Brain pericyte (primary cell): ENCODE results near the gene SMG5.

Experiments used
- DNase-seq: peaks from one replicate; pipeline ENCODE4 v3.0.0-alpha.2; 2012; ENCODE audit warnings: low read depth, low spot score

SMG5 gene

DNA sequence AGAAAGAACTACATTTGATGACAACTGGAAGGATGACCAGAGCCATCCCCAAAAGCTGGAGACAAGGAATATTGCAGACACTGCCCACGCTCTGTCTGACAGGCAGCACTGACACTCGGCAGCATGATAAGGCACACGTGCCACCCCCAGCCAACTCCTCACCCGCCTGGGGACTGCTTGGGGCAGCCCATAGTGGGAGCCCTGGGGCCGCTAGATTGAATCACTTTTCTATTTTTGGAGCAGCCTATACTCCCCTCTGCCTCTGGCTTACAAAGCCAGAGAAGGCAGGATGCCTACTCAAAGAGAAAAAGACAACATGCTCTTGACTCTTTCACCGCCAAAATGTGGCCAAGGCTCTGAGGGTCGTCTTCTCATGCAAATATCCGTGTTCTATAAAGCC lies 1.3 kb downstream of the SMG5 start:
- DNase-seq: no peak

DNA sequence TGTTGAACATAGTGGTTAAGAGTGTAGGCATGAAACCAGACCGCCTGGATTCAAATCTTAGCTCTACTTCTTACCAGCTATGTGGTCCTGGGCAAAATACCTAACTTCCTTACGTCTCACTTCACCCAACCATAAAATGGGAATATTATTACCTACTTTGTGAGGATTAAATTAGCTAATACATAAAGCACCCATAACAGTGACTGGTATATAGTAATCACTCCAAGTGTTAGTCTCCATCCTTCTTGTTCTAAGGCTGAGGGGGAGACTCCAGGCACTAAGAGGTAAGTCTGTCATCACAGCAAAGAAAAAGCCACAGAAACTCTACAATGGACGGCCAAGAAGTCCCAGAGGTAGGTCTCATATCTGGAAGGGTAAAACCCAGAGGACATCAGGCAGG lies 2.8 kb downstream of the SMG5 start:
- DNase-seq: no peak

DNA sequence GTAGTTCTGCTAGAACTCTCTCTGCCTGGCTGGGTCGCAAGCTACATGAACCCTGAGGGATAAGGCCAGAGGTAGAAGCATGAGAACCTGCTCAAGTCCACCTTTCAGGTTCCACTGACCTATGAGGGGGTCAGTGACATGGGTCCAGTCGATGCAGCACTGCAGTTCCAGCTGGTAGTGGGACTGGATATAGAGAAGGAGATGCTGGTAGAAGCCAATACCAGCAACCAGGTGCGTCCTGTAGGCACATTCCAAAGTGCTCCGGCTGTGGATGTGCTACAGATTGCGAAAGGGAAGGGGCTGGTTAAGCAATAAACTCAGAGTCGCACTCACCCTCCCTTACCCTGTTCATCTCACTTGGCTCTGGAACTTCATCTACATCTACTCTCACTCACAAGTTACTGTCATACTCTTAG lies 5.7 kb downstream of the SMG5 start:
- DNase-seq: no peak

DNA sequence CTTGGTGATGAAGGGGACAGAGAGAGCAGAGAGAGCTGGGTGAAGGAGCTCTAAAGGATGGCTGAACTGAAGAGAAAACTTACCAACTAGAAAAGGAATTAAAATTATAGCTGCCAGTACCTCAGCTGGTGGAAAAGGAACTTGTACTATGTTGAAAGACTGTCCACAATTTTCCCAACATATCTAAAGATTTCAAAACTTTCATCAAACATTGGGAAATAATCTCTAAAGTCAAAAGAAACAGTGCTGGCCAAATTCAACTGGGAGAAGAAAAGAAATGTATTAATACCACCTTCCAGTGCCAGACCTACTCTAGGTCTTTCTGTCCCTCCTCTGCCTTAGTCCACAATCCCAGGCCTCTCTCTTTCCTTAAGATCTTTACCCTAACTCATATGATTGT lies 6.1 kb downstream of the SMG5 start:
- no peak for DNase-seq

DNA sequence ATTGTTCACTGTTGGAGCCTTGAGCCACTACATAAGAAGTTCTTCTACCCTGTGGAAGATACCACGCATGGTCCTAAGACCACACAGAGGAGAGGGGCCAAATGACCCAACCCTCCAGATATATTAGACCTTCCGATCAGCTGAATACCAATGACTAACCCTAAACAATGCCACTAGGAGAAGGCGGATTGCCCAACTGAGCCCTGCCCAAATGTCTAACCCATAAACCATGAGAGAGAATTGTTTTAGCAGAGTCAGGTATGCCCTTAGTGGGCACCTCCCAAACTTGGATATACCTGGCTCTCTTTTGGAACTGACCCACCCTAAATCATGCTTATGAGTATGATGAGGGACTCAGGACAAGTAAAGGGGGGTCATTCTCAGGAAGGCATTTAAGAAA lies 12.3 kb downstream of the SMG5 start:
- no peak for DNase-seq

DNA sequence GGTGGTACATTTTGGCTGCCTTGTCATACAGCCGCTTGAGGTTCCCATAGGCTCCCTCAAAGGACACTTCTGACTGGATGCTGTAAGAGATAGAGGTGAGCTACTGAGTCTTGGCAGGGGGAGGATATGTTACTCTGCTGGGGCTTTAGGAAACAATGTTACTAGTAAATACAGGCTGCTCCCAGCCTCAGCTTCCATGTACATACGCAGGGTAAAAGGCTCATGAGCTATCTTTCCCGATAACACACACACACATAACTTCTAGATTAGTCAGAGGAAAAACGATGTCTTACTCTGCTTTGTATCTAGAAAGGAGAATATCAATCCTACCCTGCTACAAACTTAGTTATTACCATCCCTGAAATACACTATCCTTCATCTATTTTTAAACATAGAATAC lies 14.3 kb downstream of the SMG5 start:
- no peak for DNase-seq

DNA sequence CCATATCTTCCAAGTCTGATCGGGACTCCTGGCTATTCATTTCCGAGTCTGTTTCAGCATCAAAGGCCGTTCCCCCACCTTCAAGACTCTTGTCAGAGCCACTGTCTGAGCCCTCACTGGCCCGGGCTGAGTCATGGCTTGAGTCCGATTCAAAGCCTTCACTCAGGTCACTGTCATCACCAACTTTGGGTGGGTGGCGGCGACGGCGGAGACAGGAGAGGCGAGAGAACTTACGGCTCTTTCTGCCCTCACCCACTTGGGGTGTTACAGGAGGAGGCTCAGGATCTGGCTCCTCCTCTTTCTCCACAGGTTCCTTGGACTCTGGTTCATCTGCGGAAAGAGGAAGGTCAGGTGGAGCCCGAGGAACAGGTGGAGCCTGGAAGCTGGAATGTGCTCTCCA lies 16.6 kb downstream of the SMG5 start:
- no peak for DNase-seq

DNA sequence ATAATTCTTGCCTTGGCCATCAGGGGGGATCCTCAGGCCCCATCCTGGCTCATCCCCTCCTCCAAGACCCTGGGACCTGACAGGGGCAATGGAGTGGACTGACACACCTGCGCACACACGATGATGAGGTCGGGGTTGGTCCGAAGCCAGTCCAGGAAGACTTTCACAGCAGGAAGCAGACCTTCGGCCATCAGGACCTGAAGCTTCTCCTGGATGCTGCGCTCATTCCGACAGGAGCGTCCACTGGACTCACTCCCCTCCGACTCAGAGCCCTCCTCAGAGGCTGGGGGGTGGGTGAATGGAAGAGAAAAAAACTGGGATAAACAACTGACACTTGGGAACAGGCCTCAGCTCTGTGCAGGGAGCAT lies 19.4 kb downstream of the SMG5 start:
- no peak for DNase-seq

DNA sequence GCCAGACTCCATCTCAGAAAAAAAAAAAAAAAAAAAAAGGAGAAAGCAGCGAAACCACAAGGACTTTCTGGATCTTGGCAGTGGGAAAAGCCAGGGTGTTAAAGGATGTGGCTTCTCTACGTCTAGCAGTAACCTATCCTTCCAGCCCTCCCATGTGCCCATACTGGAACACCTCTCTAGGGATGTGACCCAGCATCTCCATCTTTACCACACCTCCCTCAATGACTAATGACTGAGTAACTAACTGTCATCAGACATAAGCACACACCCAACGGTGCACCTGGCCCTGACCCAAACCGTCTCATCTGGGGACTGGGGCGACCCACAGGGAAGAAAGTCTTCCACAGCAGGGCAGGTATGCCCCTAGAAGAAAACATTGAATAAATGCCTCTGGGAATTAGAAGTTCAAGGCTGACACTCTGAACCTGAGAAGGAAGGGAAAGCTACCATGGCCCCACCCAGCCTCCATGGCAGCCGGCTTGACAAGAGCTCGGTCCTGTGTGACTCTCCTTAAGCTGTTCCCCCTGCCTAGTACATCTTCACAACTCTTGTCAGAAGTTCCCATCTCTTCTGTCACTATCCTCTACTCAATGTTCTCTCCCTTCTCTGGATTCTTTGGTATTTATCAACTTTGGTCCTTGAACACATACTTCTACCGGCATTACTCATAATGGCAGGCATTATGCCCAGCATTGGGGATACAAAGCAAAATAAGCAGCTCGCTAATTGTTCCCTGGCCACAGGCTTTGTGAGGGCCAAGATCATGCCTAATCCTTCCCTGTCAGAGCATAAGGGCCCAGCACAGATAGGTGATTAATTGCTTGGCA lies 20.0 kb downstream of the SMG5 start:
- no peak for DNase-seq

DNA sequence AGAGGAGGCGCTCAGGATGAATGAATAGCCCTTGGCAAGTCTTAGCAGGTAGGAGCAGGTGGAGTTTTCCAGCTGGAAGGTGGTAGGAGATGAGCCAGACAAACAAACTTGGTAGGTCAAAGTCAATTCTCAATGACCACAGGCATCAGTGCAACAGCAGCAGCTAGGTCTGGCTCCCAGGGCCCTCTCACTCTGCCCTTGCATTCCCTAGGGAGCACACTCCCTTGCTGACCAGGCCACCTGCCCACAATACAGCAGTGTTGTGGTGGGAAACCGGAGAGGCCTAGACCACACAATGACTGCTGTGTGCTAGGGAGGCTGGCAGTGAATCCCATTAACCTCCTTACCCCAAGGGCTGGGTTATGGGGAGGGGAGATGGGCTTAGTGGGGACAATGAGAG lies 21.7 kb downstream of the SMG5 start:
- no peak for DNase-seq

DNA sequence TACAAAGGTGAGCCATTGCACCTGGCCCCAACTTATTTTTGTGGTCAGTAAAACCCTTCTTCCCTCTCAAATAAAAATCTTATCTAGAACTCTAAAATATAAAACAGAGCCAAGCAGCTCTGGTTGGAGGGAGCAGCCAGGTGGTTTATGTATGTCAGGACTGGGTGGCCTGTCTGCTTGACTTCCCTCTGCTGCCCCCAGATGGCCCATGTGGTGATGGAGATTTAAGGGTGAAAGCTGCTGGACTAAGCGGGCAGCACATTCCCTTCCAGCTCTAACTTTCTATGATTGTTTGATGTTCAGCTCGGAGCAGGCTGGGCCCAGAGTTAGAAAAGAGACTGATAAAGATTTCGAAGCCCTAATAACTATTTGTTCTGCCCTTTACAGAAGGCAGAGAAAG lies 22.8 kb downstream of the SMG5 start:
- DNase-seq: no peak

DNA sequence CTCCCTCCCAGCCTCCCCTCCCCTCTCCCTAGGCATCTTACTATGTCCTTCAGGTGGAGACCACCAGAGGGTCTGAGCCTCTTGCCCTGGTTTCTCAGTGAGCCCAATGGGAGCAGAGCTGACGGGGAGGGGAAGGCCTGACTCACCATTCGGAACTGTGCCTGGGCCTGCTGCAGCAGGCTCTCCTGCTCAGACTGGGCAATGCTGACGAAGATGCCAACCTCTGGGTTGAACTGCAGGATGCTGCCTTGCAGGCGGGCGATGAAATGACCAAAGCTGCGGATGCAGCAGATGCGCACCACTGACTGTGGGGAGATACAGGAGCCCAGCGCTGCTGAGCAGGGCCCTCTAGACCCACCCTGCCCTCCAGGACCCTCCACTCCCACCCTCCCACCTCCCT lies 23.8 kb downstream of the SMG5 start:
- DNase-seq: no peak

DNA sequence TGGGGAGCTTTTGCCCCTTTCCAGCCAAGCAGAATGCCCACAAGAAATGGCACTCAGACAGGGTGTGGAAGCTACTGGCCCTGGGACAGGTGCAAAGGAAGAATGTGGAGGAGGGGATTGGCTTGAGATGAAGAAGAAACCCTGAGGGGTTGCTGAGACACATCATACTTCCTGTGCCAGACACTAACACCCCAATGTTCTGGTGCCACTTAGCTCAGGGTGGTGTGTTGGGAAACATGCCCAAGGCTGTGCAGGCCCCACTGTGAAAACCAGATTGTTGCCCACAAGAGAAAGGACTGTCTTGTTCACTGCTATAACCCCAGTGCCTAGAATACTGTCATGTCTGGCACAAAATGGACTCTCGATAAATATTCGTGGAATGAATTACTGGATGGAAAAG lies 24.9 kb downstream of the SMG5 start:
- DNase-seq: no peak

DNA sequence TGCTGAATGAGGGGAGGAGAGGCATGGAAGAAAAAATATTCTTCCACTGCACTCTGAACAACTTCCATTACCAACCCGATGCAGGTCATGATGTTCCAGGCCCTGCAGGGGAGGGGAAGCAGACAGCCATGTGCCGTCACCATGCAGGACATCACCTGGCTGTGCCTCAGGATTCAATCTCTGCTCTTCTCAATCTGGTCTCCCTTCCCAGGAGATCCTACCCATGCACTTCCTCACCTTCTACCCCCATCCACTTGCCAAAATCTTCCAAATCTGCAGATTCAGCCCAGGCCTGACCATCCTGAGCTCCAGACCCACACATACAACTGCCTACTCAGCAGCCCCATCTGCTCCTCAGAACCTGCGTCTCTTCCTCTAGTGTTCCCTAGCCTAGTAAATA lies 29.0 kb downstream of the SMG5 start:
- no peak for DNase-seq

DNA sequence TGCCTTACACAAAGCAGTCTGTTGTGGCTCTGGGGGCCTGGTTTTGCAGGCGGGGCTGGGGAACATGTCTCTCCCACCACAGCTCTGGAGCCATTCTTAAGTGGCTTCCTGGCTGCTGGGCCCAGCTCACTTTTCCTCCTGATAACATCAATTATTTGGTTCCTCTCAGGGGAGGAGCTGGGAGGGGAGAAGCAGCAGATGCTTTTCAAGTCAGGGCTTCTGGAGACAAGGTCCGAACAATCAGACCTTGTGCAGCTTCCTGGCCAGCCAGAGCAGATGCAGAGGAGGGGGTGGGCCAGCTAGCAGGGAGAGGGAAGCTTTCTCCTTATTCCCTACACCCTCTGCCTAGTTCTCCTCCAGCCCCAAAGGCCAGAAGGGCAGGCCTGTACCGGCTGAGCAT lies 31.1 kb downstream of the SMG5 start:
- DNase-seq: no peak

DNA sequence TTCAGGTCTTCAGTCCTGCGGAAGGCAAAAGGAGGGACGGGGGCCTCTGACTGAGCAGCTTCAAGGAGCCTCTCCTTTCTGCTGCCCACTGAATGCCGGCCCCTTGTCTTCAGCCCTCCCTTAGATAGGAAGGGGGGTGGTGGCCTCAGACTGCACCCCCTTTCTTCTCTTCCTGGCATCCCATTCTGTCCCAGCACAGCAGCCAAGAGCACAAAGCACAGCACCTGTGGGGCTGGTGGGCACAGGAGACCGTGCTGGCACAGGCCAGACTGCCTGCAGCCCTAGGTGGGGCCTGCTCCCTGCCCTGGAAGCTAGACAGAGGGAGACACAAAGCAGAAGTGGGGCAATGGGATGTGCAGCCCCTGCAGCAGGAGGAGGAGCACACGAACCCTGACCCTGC lies 33.0 kb downstream of the SMG5 start:
- DNase-seq: no peak

DNA sequence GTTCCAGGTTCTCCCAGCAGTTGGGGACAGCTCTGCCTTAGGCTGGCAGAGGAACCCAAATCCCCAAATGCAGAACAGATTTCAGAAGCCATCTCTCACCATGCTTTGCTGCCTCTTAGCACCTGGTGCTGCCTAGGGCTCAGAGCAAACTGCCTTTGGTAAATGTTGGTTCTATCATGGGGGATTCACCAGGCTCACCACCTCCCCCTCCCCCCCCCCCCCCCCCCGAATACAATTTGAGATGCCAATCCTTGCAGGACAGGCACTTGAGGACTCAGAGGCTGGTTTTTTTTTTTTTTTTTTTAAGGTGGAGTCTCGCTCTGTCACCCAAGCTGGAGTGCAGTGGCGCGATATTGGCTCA lies 34.3 kb downstream of the SMG5 start:
- no peak for DNase-seq

DNA sequence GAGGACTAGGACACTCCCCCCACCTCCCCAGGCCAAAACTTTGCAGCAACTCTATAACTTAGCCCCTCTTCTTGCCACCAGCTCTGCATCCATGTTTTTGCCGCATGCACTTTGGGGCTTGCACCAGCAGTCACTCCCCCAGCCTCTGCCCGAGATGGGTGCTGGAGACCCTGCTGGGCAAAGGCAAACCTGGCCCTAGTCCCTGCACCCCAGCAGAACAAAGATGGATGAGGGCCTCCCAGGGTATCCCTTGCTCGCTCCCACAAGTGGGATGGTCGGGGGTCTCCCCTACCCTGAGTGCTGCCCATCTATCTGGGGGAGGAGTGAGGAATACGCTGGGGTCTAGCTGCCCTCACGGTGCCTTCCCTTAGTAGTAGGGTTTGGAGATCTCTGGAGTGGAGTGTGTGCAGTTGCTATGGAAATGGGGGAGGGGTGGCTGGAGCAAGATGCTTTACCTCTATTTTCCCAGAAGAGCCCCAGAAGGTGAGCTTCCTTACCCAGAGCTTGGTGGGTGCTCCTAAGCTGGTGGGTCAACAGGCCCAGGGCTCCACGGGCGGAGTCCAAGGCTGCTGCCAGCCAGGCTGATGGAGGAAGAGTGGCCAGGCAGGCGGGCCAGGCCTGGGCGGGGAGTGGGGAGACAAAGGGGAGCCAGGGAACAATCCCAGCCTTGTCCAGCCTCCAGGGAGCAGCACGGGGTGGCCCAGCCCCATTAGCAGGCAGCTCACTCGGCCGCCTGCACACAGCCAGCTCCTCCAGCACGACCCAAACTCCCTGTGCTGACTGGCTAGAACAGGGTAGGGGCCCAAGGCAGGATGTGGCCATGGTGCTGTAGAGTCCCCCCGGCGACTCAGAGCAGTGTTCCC lies 34.9 kb downstream of the SMG5 start, which contains the start of gene PAQR6:
Gene PAQR6, minus strand, starts transcription at position 597 of the 863 bp plus-strand sequence. CDS start 1,325 bp downstream, outside the sequence.
- DNase-seq: no peak

DNA sequence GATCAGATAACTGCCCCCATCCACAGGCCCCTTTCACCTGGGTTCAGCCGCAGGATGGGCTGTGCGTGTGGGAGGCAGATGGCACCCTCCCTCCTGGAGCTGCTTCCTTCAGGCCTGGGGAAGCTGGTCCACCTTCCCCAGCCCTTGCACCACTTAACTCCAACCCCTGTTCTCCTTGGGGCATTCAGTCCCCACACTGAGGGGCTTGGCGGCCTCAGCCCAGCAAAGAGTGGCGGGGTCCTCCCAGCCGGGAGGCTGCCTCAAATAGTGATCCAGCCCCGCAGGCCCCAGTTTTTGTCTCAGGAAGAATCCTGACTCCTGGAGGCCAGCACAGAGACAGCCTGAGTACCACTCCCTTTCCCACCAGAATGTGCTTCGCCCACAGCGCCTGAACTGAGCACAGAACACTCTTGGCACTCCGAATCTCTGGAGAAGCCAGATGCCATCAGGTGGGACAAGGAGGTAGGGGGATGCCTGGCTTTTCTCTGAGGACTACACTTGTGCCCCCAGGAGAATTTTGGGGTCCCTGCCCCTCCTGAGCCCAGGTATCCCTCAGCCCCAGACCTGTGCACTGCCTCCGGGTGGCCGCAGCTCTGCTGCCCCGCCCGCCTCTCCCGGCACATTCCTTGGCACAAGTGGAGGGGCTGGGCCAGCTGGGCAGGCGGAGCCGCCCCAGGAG lies 35.7 kb downstream of the SMG5 start:
- no peak for DNase-seq

DNA sequence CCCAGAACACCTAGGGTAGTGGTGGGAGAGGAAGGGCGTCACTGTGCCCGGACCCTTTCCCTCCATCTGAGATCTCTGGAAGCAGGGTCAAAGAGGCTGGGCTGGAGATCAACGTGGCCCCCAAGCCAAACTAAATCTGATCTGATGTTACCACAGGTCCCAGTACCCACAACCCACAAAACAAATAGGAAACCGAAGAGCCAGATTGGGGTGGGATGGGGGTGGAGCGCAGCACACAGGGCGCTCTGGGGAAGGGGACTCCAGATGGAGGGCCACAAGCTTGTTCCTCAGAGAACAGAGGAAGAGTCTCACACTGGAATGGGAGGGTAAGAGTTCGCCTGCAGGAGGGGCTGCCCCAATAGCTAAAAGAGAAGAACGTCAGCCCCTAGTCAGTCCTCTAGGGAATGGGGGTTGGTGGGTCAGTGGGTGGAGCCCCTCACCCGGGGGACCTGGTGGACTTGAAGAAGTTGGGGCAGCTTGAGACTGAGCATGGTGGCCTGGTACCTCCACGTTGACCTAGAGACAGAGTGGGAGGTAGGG lies 36.3 kb downstream of the SMG5 start:
- no peak for DNase-seq

DNA sequence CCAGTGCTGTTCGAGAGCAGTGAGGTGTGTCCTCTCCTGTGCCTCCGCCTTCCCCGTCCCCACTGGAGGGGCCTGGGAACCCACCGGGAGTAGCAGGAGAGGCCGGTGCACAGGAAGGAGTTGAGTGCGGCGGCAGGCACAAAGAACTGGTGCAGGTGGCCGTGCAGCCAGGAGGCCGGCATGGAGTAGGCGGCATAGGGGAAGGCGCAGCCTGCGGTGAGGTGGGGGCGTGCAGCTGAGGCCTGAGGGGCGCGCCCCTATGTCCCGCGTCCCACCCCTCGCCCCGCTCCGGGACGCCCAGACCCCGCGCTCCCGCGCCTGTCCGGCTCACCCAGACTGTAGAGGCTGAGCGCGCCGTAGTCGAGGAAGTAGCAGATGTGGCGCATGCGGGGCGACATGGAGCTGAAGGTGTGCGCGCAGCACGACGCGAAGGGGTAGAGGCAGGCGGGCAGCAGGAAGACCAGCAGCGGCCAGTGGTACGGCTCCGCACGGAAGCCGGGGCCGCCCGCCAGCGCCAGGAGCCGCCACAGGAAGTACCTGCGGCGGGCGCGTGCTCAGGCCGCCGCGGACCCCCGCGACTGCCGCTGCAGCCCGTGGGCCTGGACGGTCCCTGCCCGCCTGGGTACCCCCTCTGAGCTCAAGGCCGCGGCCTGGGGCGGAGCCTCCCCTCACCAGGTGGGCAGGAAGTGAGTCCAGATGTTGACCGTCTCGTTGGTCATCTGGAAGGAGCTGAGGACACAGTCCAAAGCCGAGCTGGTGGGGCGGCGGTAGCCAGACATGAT lies 37.0 kb downstream of the SMG5 start:
- no peak for DNase-seq
